ENCODE measurements around the gene NCAPH2.

Gene NCAPH2

GRCh38 chr22:50481440-50482106 lies 26.5 kb upstream of the NCAPH2 start, which contains the start of gene ADM2:
Gene ADM2 (plus strand): TSS chr22:50481543. CDS start chr22:50481848, 305 bp downstream.
- TF ChIP-seq, protein P1, sequence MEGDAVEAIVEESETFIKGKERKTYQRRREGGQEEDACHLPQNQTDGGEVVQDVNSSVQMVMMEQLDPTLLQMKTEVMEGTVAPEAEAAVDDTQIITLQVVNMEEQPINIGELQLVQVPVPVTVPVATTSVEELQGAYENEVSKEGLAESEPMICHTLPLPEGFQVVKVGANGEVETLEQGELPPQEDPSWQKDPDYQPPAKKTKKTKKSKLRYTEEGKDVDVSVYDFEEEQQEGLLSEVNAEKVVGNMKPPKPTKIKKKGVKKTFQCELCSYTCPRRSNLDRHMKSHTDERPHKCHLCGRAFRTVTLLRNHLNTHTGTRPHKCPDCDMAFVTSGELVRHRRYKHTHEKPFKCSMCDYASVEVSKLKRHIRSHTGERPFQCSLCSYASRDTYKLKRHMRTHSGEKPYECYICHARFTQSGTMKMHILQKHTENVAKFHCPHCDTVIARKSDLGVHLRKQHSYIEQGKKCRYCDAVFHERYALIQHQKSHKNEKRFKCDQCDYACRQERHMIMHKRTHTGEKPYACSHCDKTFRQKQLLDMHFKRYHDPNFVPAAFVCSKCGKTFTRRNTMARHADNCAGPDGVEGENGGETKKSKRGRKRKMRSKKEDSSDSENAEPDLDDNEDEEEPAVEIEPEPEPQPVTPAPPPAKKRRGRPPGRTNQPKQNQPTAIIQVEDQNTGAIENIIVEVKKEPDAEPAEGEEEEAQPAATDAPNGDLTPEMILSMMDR (IDR thresholded peaks at IDR 0.05; ENCODE audit: low read depth, low read length, missing control alignments) = no peak
- in situ Hi-C loops (cut with HindIII; ENCODE audit: low sequenced_read_pairs) = loop anchor here (10.0 kb wide), 1 partner anchor 127 kb away; no protein-coding TSS in a partner anchor
- peak within 1 kb of the TSS; percentile 34 for H3K4me3 ChIP-seq (ENCODE audit: low read depth, low read length)
- no peak for DNase-seq (ENCODE audit: low read depth)

- in situ Hi-C loops (cut with HindIII; ENCODE audit: low sequenced_read_pairs) = loop anchor here (10.0 kb wide), 1 partner anchor 128 kb away; no protein-coding TSS in a partner anchor
- H3K4me3 ChIP-seq (ENCODE audit: low read depth, low read length) = peak overlapping the region; percentile 34
- DNase-seq (ENCODE audit: low read depth) = no peak
- TF ChIP-seq, protein P1 (IDR thresholded peaks at IDR 0.05; ENCODE audit: low read depth, low read length, missing control alignments) = no peak
Measured at GRCh38 chr22:50482107-50483074, 25.6 kb upstream of the NCAPH2 start.

DNA sequence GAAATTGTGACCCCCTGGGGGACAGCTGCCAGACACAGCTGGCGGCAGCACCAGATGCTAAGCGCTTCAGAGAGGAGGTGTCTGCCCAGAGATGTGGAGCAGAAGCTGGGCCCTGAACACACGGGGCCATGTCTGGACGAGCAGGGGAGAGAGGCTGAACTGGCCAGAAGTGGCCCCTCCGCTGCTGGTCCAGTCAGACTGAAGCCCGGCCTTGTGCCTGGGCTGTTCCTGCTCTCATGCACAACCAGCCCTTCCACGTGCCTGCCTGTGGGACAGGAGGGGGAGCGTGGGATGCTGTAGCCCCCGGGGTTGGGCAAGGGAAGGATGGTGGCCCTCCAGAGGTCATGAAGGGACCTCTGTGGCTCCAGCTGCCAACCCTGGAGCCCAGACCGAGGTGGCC lies 24.9 kb upstream of the NCAPH2 start:
- H3K4me3 ChIP-seq (ENCODE audit: low read depth, low read length) = no peak overlapping the region
- TF ChIP-seq, protein P1 (IDR thresholded peaks at IDR 0.05; ENCODE audit: low read depth, low read length, missing control alignments) = no peak
- no peak for DNase-seq (ENCODE audit: low read depth)
- in situ Hi-C loops (cut with HindIII; ENCODE audit: low sequenced_read_pairs) = loop anchor here (10.0 kb wide), 1 partner anchor 128 kb away; no protein-coding TSS in a partner anchor

- DNase-seq (ENCODE audit: low read depth) = no peak
- TF ChIP-seq, protein P1 (IDR thresholded peaks at IDR 0.05; ENCODE audit: low read depth, low read length, missing control alignments) = no peak
- in situ Hi-C loops (cut with HindIII; ENCODE audit: low sequenced_read_pairs) = loop anchor here (10.0 kb wide), 1 partner anchor 129 kb away; no protein-coding TSS in a partner anchor
- no peak overlapping the region for H3K4me3 ChIP-seq (ENCODE audit: low read depth, low read length)
Measured at GRCh38 chr22:50483556-50483955, 24.5 kb upstream of the NCAPH2 start.

DNA sequence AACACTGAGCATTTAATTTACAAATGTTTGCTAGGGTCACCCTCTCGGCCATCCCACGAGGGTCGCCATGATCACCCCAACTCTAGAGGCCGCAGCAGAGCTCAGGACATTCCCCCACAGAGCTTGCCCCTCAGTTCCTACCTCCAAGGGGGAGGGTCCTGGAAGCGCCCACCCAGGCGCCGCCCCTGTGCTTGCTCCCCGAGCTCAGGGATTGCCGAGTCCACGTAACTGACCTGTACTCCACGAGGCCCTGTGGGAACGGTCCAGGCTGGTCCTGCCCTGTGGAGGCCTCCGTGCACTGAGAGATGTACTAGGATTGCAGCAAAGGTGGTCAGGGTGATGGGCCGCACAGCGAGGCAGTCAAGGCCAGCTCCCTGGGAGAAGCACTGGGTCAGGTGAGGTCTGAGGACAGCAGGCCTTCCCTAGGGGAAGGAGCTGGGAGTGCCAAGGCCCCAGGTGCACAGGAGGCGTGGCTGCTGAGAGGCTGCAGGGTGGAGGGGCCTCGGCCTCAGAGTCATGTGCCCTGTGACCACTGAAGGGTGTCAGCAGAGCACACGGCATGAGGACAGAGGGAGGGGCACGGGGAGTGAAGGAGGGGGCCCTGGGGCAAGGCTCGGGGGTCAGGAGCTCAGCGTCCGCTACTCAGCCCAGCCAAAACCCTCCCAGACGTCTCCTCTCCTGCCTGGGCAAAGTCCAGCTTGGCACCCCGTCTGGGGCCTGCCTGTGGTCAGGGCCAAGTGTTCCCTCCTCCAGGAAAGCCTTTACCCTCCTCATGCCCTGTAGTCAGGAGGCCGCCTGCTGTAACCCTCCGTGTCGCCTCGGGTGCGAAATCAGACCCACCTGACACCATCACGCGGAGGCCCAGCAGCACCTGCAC lies 23.8 kb upstream of the NCAPH2 start:
- no peak overlapping the region for H3K4me3 ChIP-seq (ENCODE audit: low read depth, low read length)
- no peak for DNase-seq (ENCODE audit: low read depth)
- TF ChIP-seq, protein P1 (IDR thresholded peaks at IDR 0.05; ENCODE audit: low read depth, low read length, missing control alignments) = no peak
- in situ Hi-C loops (cut with HindIII; ENCODE audit: low sequenced_read_pairs) = loop anchor here (10.0 kb wide), 1 partner anchor 129 kb away; no protein-coding TSS in a partner anchor
